Activated CD4-positive, alpha-beta memory T cell treated with anti-CD3 and anti-CD28 coated beads for 36 hours (primary cell): Measurements from ENCODE around the gene DND1. TPM values are rescaled to one million over a fixed set of nuclear protein-coding genes. Genes with fewer than 3 reads are reported as not detected.
"Not testable (repeated sequence)": the region's sequence is repeated elsewhere in the genome, so short reads cannot be mapped to it uniquely, and the experiment has no call there.

Source experiments
- CTCF ChIA-PET: fragments of 350-600 bp; sonication (Branson Sonifier 250); formaldehyde crosslinking; loops from one replicate; lab custom pipeline; 2021; ENCODE audit warnings: antibody characterized with exemption, inconsistent platforms; lab: Charles Lee
- POLR2A ChIA-PET: fragments of 350-600 bp; sonication (Branson Sonifier 250); formaldehyde crosslinking; loops from one replicate; lab custom pipeline; 2021; ENCODE audit warnings: antibody characterized with exemption; lab: Charles Lee
- DNase-seq: peaks from one replicate; pipeline ENCODE4 v3.0.0-alpha.2; 2020
- H3K27ac Mint-ChIP-seq: one replicate; pipeline ENCODE4 v1.8.0; 2021; ENCODE audit warnings: mixed read lengths
- H3K27me3 Mint-ChIP-seq: one replicate; pipeline ENCODE4 v1.8.0; 2021; ENCODE audit warnings: mixed read lengths
- H3K36me3 Mint-ChIP-seq: one replicate; pipeline ENCODE4 v1.8.0; 2021; ENCODE audit warnings: mixed read lengths
- H3K4me1 Mint-ChIP-seq: one replicate; pipeline ENCODE4 v1.8.0; 2021; ENCODE audit warnings: low read depth, mixed read lengths
- H3K4me3 Mint-ChIP-seq: one replicate; pipeline ENCODE4 v1.8.0; 2021; ENCODE audit warnings: mild to moderate bottlenecking, mixed read lengths
- H3K9me3 Mint-ChIP-seq: one replicate; pipeline ENCODE4 v1.8.0; 2021; ENCODE audit warnings: mixed read lengths
- intact Hi-C: fragments of 100-400 bp; cut with micrococcal nuclease; formaldehyde crosslinking; loops from one replicate; pipeline ENCODE4 v1.15.1; 2023
- total RNA-seq, 2 experiments: library from RNA; stranded (reverse); gene quantifications; one replicate each; pipeline ENCODE4 v1.2.3, GENCODE V29; 2021

Gene DND1
- 1 to 10 TPM; 2.3 to 2.5 TPM for total RNA-seq

GRCh38 chr5:140673187-140673976 is at the start of gene DND1:
DND1 (minus strand) TSS chr5:140673576; CDS start chr5:140673542, 34 bp downstream.
- Mint-ChIP-seq H3K4me1 (no peaks in the 10 kb centered on the region), H3K36me3 (peaks cover 63% of the 10 kb centered on the region), H3K27me3 (no peaks in the 10 kb centered on the region), H3K4me3 (no peak within 1 kb of the TSS), H3K9me3 (no peaks in the 10 kb centered on the region), H3K27ac (peak within 1 kb of the TSS; percentile 14)
- intact Hi-C loops = no loop called here
- no peak for DNase-seq
- ChIA-PET CTCF (no interaction called here), POLR2A (interaction anchor here (1.4 to 1.6 kb wide), 2 partner anchors 17 to 26 kb away, joined by 3 to 4 read pairs; partner anchors contain the start of genes IK and NDUFA2)

- not testable (repeated sequence) for H3K9me3 Mint-ChIP-seq, DNase-seq, H3K36me3 Mint-ChIP-seq, H3K4me3 Mint-ChIP-seq, H3K27ac Mint-ChIP-seq
- peaks cover 12% of the 10 kb centered on the region for H3K4me1 Mint-ChIP-seq
- peaks cover 19% of the 10 kb centered on the region for H3K27me3 Mint-ChIP-seq
- ChIA-PET POLR2A (interaction anchor here (0.7 kb wide), 1 partner anchor 37 kb away, joined by 3 read pairs; no protein-coding TSS in a partner anchor), CTCF (interaction anchor here (0.7 to 2.0 kb wide), 4 partner anchors 10 to 369 kb away, joined by 3 to 6 read pairs (median 4); partner anchors contain the start of genes IK and NDUFA2)
- intact Hi-C loops = loop anchor here (5.0 kb wide), 1 partner anchor 479 kb away; no protein-coding TSS in a partner anchor
Measured at GRCh38 chr5:140721395-140721794, 48.0 kb upstream of the DND1 start.

- intact Hi-C loops = loop anchor here (1.0 to 5.0 kb wide), 2 partner anchors 347 to 478 kb away; no protein-coding TSS in a partner anchor
- not testable (repeated sequence) for H3K27ac Mint-ChIP-seq, DNase-seq, H3K4me1 Mint-ChIP-seq, H3K4me3 Mint-ChIP-seq, H3K9me3 Mint-ChIP-seq, H3K36me3 Mint-ChIP-seq
- peaks cover 15% of the 10 kb centered on the region for H3K27me3 Mint-ChIP-seq
- CTCF ChIA-PET = interaction anchor here (0.7 to 2.7 kb wide), 16 partner anchors 10 to 644 kb away, joined by 3 to 19 read pairs (median 5); partner anchors contain the start of gene EIF4EBP3
- POLR2A ChIA-PET = interaction anchor here (0.7 kb wide), 1 partner anchor 36 kb away, joined by 3 read pairs; no protein-coding TSS in a partner anchor
Measured at GRCh38 chr5:140720738-140721137, 47.4 kb upstream of the DND1 start.

GRCh38 chr5:140718266-140718592 is 44.9 kb upstream of the DND1 start:
- intact Hi-C loops = loop anchor here (1.0 kb wide), 1 partner anchor 8 kb away; no protein-coding TSS in a partner anchor
- H3K27ac Mint-ChIP-seq = no peak overlapping the region
- CTCF ChIA-PET = interaction anchor here (0.5 to 2.7 kb wide), 5 partner anchors 8 to 478 kb away, joined by 3 to 19 read pairs (median 7); no protein-coding TSS in a partner anchor
- no peak overlapping the region for H3K4me3 Mint-ChIP-seq
- POLR2A ChIA-PET = interaction anchor here (0.6 kb wide), 1 partner anchor 314 kb away, joined by 7 read pairs; no protein-coding TSS in a partner anchor
- DNase-seq = no peak
- H3K36me3 Mint-ChIP-seq = no peaks in the 10 kb centered on the region
- H3K4me1 Mint-ChIP-seq = peaks cover 4% of the 10 kb centered on the region
- peaks cover 10% of the 10 kb centered on the region for H3K27me3 Mint-ChIP-seq
- no peaks in the 10 kb centered on the region for H3K9me3 Mint-ChIP-seq

- H3K27me3 Mint-ChIP-seq, POLR2A ChIA-PET, H3K27ac Mint-ChIP-seq, H3K4me3 Mint-ChIP-seq, intact Hi-C loops, DNase-seq, H3K36me3 Mint-ChIP-seq, H3K9me3 Mint-ChIP-seq: not testable (repeated sequence)
- peaks cover 13% of the 10 kb centered on the region for H3K4me1 Mint-ChIP-seq
- CTCF ChIA-PET = interaction anchor here (1.5 kb wide), 1 partner anchor 344 kb away, joined by 3 read pairs; no protein-coding TSS in a partner anchor
Measured at GRCh38 chr5:140716238-140716637, 42.9 kb upstream of the DND1 start.

- Mint-ChIP-seq H3K9me3 (no peaks in the 10 kb centered on the region), H3K4me1 (peaks cover 14% of the 10 kb centered on the region), H3K27ac (no peak overlapping the region), H3K36me3 (peaks cover 4% of the 10 kb centered on the region), H3K27me3 (no peaks in the 10 kb centered on the region), H3K4me3 (no peak overlapping the region)
- DNase-seq = no peak
- intact Hi-C loops = loop anchor here (5.0 kb wide), 1 partner anchor 351 kb away; the partner anchor contains the start of gene SLC4A9
- CTCF ChIA-PET = no interaction called here
- POLR2A ChIA-PET = no interaction called here
Measured at GRCh38 chr5:140713562-140714094, 40.3 kb upstream of the DND1 start.

GRCh38 chr5:140711794-140712193 is 38.4 kb upstream of the DND1 start:
- no peak for DNase-seq
- no peak overlapping the region for H3K4me3 Mint-ChIP-seq
- H3K27ac Mint-ChIP-seq = peak overlapping the region; percentile 51
- CTCF ChIA-PET = interaction anchor here (0.7 to 2.1 kb wide), 10 partner anchors 8 to 365 kb away, joined by 3 to 10 read pairs (median 3); partner anchors contain the start of gene HBEGF
- no peaks in the 10 kb centered on the region for H3K27me3 Mint-ChIP-seq
- H3K36me3 Mint-ChIP-seq = peaks cover 4% of the 10 kb centered on the region
- H3K4me1 Mint-ChIP-seq = peaks cover 12% of the 10 kb centered on the region
- POLR2A ChIA-PET = interaction anchor here (1.5 to 2.5 kb wide), 3 partner anchors 11 to 48 kb away, joined by 5 to 15 read pairs (median 8); partner anchors contain the start of genes WDR55 and ZMAT2
- intact Hi-C loops = loop anchor here (1.0 to 5.0 kb wide), 9 partner anchors 11 to 349 kb away; partner anchors contain the start of genes ANKHD1, APBB3, HARS1 and HARS2
- H3K9me3 Mint-ChIP-seq = no peaks in the 10 kb centered on the region

- Mint-ChIP-seq H3K27me3 (no peaks in the 10 kb centered on the region), H3K36me3 (peaks cover 6% of the 10 kb centered on the region), H3K27ac (peak overlapping the region; percentile 89), H3K4me1 (peaks cover 12% of the 10 kb centered on the region), H3K9me3 (no peaks in the 10 kb centered on the region), H3K4me3 (peak overlapping the region; percentile 89)
- peak; percentile 93 for DNase-seq
- CTCF ChIA-PET = interaction anchor here (0.6 to 2.1 kb wide), 16 partner anchors 7 to 364 kb away, joined by 3 to 10 read pairs (median 3); partner anchors contain the start of genes ANKHD1, HARS1, HARS2 and HBEGF
- POLR2A ChIA-PET = interaction anchor here (0.6 to 2.5 kb wide), 9 partner anchors 10 to 318 kb away, joined by 3 to 15 read pairs (median 5); partner anchors contain the start of genes ANKHD1, HARS1, HARS2 and IK
- intact Hi-C loops = loop anchor here (1.0 to 5.0 kb wide), 9 partner anchors 11 to 349 kb away; partner anchors contain the start of genes ANKHD1, APBB3, HARS1 and HARS2
Measured at GRCh38 chr5:140710899-140711552, 37.6 kb upstream of the DND1 start.

- peaks cover 23% of the 10 kb centered on the region for H3K36me3 Mint-ChIP-seq
- H3K27me3 Mint-ChIP-seq, CTCF ChIA-PET, H3K9me3 Mint-ChIP-seq, H3K27ac Mint-ChIP-seq, DNase-seq, intact Hi-C loops, H3K4me3 Mint-ChIP-seq: not testable (repeated sequence)
- peaks cover 12% of the 10 kb centered on the region for H3K4me1 Mint-ChIP-seq
- POLR2A ChIA-PET = interaction anchor here (0.6 to 0.7 kb wide), 2 partner anchors 12 to 61 kb away, joined by 3 to 4 read pairs; partner anchors contain the start of genes IK and NDUFA2
Measured at GRCh38 chr5:140708787-140709186, 35.4 kb upstream of the DND1 start.

GRCh38 chr5:140707812-140708211 is 34.4 kb upstream of the DND1 start:
- H3K36me3 Mint-ChIP-seq = peaks cover 27% of the 10 kb centered on the region
- DNase-seq = no peak
- POLR2A ChIA-PET = no interaction called here
- H3K9me3 Mint-ChIP-seq = no peaks in the 10 kb centered on the region
- peaks cover 12% of the 10 kb centered on the region for H3K4me1 Mint-ChIP-seq
- no peak overlapping the region for H3K4me3 Mint-ChIP-seq
- H3K27ac Mint-ChIP-seq = no peak overlapping the region
- intact Hi-C loops = no loop called here
- no peaks in the 10 kb centered on the region for H3K27me3 Mint-ChIP-seq
- CTCF ChIA-PET = interaction anchor here (1.1 to 1.3 kb wide), 2 partner anchors 13 to 345 kb away, joined by 3 to 6 read pairs; no protein-coding TSS in a partner anchor
